Panc1 (cell line): ENCODE results near the gene WDR70.

ENCODE experiments used
- CTCF ChIP-seq: fragments of 450-650 bp; IDR thresholded peaks from 2 replicates; pipeline ENCODE4 v1.5.1; 2017; ENCODE audit warnings: mild to moderate bottlenecking
- POLR2AphosphoS5 ChIP-seq: IDR thresholded peaks from 2 replicates; pipeline ENCODE4 v1.6.1; 2012; ENCODE audit warnings: mild to moderate bottlenecking, low read depth, low read length, moderate library complexity

DNA sequence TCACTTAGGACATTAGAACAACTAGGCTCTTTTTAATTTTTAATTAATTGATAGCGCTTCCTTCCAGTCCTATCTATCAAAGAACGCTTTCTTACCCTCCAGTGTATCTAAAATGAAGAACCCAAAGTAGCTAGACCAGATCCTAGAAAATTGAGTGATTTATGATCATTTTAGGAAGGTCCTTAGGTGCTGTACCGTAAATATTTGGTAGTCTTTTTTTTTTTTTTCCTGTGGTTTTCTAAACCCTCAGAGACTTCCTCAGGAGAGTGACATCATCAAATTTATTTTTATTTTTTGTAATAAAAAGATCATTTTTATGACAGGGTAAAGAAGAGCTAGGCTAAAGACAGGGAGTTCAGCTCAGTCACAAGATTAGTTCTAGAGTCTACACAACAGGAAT, 197.4 kb downstream of the WDR70 start:
- TF ChIP-seq CTCF (no peak), POLR2AphosphoS5 (no peak)
